ELR (cell line): ENCODE data around the gene HTR1A.

Source experiments
- DNase-seq: peaks from one replicate; pipeline ENCODE4 v3.0.0-alpha.2; 2015; ENCODE audit warnings: low read depth

Gene HTR1A

DNA sequence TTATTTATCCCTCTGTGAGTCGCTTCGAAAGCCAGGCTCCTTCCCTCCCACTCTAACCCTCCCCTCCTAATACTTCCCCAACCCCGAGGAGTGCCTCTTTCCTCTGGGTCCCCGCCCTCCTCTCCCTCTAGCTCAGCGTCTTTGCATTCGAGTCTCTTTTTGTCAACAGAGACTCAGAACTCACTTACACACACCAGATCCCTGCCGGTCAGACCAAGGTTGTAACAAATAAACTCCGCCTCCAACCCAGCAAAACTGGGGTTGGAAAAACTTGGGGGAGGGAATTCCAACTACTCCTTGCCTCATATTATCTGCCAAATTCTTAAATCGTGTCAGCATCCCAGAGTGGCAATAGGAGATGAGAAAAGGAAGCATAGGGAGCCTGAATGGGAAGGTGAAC lies at the start of gene HTR1A:
Gene HTR1A (minus strand): TSS at position 167 of the 400 bp plus-strand sequence. CDS start 726 bp downstream, outside the sequence.
- no peak for DNase-seq

DNA sequence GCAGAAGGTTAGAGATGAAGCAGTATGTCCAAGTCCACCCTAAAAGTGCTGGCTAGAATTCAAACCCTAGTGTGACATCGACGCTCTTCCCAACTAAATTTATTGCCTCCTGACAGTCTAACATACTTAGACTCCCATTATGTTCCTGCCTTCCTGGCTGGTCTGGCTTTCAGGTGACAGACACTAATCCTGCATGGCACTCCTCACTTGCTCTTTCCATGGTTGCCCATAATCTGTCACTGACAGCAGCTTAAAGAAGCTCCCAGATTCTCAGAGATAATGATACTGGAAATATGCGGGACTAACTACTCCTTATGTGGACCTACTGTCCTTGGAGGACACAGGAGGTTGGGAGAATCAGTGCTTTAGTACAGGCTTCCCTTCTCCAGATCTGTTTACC lies 41.7 kb upstream of the HTR1A start:
- DNase-seq: no peak

DNA sequence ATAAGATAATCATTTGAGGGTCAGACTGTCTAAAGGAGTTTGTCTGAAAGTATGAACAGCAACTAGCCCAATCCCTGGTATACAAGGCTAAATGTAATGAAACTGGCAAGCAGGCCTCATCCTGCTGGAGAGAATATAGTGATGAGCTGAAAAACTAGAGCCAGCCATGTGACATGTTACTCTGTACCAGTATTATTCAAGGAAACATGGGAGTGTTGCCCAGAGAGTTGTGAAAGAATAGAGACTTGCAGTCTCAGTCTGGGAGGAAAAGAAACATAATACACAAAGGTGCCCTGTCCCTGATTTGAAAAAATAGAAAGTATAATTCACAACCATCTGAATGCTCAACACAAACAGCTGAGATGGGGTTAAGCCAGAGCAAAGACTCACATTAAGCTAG lies 37.9 kb upstream of the HTR1A start:
- DNase-seq: no peak

DNA sequence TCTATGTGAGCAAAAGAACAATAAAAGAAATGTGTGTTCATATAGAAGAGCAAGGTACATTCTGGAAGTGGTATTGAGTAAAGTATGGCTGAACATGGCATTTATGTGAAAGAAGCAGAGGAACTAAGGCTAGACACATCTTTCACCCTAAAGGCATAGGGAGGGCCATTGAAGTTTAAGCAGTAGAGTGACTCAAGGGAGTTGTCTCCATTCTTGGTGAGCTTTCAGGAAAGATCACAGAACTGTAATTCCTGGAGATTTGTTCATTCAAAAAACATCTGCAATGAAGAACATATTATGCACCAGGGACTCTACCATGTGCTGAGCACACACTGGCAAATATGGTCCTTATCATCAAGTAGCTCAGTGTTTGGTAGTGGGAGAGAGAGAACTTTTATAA lies 24.8 kb upstream of the HTR1A start:
- DNase-seq: no peak

DNA sequence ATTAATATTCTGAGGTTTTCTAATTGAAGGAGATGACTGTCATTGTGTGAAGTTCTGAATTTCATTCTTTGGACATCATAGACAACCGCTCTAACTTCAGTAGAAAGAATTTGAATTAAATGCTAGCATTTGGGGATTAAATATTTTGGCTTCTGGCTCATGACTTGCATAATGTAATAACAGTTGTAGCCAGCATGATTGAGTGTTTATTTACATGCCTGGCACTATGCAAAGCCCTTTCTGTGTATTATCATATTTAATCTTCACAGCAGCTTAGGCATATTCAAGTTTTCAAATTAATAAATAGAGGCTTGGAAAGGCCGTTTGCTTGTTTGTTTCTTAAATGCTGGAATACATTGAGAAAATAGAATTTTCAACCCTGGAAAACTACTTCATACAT lies 19.6 kb upstream of the HTR1A start:
- DNase-seq: no peak

DNA sequence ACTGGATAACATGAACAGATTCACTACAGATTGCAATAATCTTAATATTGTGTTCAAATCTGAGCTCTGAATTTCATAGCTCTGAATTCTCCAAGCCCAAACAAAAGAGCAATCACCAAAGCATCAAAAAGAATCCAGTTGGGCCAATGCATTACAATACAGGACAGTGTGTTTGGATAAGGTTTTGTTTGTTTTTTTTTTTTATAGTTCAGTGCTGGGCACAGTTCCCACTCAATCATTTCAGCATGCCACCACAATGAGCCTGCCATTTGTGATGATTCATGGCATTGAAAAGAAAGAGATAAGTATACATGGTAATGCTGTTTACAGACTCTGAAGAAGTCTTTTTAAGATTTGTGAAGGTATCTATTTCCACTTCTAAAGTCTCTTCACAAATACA lies 1.7 kb upstream of the HTR1A start:
- DNase-seq: no peak

DNA sequence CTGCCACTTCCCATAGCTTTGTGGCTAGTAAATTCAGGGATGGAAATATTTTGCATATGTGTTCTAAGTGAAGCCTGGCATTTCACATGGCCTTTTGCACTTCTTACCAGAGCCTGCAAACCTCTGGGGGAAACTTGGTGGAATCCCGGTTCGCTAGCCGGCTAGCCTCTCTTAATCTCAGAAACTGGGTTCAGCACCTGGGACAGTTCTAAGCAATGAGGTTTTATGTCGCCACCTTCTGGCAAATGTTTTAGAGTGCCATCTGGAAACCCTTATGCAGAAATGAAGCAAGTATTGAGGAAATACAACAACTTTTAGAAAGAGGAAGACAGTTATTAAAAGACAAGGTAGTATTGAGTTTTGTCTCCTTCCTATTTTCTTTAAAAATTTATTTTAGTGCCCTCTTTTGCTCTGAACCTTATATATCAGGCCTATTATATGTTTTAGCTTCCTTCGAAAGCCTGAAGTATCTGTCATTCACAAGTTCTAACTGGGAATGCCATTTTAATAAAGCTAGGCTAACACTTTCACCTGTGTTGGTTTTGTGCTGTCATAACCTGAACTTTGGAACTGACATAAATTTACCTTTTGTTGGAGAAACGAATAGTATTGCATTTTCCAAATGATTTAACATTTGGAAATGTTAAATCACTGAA lies 963 bp upstream of the HTR1A start:
- peak; percentile 68 for DNase-seq

DNA sequence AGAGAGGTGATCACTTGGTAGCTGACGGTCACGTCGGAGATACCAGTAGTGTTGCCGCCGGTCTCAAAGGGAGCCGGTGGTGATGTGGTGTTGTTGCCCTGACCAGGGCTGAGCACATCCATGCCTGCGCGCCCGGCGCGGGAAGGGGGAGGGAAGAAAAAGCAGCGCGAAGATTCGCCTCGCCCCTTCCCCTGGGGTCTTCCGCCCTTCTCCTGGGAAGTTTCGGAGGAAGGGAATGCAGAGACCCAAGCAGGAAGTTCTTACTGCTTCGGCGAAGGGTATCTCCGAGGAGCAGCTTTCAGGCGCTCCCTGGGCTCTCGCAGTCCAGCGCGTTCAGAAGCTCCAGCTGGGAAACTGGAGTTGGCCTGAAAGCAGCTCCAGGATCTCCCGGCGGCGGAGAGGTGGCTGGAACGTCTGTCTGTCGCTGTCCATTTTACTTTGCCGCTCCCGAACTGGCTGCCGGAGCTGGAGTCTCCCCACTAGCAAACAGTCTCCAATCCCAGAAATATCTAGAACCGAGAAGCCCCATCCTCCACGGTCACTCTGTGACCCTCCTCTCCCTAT lies 565 bp downstream of the HTR1A start:
- DNase-seq: no peak

DNA sequence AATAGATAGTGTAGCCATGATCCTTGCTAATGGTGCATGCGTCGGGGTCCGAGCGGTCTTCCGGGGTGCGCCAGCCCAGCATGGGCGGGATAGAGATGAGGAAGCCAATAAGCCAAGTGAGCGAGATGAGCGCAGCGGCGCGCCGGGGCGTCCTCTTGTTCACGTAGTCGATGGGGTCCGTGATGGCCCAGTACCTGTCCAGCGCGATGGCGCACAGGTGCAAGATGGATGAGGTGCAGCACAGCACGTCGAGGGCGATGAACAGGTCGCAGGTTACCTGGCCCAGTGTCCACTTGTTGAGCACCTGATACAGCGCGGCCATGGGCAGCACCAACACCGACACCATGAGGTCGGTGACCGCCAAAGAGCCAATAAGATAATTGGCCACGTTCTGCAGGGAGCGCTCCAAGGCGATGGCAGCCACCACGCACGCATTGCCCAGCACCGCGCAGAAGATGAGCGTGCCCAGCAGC lies 1.1 kb downstream of the HTR1A start:
- DNase-seq: no peak

DNA sequence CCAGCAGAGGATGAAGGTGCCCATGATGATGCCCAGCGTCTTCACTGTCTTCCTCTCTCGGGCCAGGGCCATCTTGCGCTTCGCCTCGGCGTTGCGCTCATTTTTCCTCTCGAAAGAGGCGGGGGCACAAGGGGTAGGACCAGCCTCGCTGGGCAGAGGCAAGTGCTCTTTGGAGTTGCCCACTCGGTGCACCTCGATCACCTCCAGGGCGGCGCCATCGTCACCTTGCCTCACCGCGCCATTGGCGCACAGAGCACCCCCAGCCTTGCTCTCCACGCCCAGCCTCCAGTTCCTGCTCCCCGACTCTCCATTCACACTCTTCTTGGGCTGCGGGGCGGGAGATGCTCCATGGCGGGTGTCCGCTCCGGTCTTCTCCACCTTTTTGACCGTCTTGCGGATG lies 1.6 kb downstream of the HTR1A start:
- DNase-seq: no peak

DNA sequence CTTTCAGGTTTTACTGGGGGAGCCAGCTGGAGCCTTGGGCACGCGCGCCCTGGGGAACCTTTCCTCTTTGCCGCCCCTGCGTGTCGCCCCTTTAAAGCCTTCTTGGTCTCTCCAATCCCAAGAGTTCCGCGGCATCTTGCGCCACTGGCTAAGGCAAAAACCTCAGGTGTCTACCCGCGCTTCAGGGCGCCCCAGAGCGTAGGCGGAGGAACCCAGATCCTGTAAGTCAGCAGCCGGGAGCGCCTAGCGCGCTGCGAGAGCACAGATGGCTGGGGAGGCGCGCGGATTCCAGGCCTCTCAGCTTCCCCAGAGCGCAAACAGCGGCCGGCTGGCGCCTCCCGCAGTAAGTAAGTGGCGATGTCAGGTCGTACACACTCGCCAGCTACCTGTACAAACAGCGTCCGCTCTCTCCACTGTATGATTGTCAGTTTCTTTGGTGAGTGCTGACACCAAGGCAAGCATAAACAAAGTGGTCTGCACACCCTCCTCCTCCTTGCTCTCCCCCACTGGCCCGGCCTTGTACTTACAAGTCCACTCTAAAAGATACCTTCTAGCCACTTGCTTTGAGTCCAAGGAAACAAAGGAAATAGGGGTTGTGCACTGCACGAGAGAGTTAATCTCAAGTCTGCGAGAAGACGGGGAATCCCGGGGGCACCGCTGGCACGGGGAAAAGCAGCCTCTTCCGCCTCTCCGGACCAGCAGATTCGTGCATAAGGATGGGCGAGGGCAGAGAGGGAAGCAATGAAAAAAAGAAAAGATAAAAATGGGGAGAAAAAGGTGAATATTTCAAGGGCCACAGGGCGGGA lies 2.9 kb downstream of the HTR1A start:
- DNase-seq: no peak

DNA sequence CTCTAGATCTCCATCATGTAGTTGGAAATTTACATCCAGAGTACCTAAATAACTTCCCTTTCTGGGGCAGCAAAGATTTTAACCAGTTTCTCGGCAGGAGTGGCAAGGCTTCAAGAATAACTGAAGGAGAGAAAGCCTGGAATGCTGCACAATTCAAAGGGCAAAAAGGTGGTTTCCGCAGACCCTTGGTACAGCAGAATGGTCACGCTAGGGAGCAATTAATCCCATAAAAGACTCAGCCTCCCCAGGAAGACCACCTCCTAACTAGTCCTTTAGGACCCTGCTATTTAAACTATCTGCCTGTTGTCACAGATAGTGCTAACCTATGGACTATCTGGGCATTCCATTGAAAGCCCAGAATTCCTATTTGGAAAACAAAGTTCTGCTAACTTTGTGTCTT lies 3.6 kb downstream of the HTR1A start:
- DNase-seq: no peak

DNA sequence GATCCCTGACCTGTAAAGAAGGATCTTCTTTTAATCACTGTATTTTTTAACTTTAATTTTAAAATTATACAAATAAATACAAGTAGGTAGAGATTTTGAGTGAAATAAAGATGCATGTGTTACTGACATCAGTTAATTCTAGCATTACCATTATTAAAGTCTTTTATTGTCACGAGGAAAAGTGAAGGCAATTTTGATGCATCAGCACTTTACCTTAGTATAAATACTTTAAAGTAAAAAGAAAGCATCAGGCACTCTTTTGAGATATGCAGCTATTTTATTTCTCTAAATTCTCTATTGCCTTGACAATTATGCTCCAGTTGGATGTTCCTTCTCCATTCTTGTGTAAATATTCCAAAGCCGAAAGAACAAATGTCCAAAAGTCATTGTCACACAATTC lies 4.6 kb downstream of the HTR1A start:
- DNase-seq: no peak

DNA sequence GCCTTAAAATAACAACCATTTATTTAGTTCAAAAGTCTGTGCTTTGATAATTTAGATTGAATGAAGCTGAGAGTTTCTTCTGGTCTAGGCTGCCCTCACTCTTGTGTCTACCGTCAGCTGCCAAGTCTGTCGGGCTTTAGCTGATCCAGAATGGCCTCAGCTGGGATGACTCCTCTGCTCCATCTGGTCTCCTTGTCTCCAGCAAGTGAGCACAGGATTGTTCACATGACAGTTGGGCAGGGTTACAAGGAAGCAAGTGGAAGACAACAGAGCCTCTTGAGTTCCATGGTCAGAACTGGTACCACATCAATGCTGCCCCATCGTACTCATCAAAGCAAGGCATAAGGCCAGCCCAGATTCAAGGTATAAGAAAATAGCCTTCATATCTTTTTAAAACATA lies 9.0 kb downstream of the HTR1A start:
- DNase-seq: no peak

DNA sequence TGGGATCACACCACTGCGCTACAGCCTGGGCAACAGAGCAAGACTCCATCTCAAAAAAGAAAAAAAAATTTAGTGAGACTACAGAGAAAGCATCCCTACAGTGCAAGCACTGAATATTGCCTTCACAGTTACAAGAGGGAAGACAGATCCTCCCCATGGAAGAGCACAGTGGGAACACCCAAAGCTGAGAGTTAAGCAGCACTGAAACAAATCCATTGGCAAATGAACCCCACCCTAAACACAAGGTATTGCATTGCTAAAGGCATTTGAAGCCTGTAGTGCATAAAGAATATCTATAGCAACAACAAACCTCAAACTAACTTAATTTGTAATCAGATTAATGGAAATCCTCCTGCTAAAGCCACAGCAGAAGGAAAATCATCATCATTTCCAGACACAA lies 27.1 kb downstream of the HTR1A start:
- DNase-seq: no peak

DNA sequence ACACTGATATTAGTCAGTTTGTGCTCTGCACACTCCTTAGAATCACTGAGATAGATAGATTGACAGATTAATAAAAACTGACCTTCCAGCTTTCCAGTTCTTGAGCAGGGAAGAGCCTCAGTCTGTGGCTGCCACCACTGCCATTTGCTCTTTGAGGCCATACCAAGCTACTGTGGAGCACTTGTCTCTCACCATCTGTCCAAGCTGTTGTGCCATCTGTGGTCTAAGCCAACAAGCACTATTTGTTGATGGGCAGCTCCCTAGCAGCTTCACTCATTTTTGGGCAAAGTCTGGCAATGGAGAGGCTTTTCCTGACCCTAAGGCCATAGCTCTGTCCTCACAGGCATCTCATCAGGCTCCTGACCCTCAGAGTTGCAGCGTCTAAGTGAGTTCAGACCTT lies 30.4 kb downstream of the HTR1A start:
- no peak for DNase-seq

DNA sequence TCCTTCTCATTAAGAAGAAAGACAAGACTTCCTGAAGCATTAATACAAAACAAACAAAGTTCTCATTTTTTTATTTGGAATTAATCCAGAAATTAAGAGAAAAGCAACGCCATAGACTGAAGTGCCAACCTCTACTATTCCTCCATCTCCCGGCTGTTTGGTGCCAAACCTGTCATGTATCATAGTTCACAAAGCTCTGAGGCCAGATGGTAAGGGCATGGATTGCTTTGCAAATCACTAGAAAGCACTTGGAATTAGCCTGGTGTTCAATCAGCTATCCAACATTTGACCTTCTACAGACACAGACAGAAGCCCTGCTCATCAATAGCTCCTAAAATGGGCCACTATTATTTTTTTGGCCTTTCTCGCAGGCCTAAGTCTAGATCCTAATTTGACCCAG lies 33.8 kb downstream of the HTR1A start:
- no peak for DNase-seq

DNA sequence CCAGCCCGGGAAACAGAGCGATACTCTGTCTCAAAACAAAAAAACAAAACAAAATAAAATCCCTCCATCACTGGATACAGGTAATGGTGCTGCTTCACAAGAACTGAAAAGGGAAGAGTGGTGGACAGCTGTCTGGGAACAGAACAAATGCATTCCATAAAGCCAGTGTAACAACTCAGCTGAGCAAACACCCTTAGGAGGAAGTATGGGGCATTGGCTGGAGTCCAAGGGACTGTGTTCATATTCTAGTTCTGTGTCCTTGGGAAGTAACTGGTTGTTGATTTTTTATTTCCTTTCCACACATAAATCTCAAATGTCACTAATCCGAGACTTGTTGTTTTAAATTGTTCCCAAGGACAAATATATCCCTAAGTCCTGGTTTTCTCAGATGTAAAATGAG lies 38.3 kb downstream of the HTR1A start:
- no peak for DNase-seq

DNA sequence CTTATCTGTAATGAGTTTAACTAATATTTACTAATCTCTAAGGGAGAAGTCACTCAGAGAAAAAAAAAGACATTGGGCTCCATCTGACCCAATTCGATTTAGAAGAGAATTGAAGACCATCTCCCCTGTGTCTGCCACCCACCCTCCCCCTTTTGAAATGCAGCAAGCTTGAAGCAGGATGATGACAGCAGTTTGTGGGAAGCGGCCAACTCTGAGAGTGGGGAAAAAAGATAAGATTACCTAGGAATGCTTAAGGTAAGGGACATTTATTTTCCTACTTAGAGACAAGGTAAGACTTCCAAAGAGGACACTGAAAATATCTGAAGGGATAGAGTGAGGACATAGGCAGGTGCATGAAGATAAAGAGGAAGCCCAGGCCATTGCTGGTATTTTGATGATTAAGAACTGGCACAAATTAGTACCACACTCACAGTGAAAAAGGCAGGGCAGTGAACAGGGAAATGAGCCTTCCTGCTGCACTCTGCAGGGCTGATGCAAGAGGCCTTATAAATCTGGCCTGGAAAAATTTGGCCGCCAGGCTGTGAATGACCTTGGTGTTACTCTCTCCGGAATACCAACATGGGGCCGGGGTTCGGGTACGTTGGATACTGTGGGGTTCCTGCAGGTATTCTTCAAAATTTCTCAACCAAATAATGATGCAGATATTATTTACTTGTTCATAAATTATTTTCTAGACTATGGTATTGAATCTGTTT lies 42.3 kb downstream of the HTR1A start:
- no peak for DNase-seq

DNA sequence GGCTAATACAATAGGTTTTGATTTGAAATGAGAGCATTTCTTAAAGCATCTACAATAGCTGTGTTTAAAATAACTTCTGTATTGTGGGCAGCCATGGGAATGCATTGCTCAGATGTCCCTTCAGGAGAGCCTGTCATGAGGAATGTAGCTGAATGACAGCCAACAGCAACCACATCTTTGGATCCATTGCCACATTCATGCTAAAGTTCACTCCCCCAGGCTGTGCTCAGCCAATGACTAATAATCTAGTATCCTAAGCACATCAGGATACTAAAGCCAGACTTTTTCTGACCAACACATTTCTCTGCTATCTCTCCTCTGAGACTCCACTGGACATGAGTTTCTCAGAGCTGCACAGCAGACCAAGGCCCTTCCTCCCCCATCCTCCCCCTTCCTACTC lies 45.5 kb downstream of the HTR1A start:
- DNase-seq: peak; percentile 14

DNA sequence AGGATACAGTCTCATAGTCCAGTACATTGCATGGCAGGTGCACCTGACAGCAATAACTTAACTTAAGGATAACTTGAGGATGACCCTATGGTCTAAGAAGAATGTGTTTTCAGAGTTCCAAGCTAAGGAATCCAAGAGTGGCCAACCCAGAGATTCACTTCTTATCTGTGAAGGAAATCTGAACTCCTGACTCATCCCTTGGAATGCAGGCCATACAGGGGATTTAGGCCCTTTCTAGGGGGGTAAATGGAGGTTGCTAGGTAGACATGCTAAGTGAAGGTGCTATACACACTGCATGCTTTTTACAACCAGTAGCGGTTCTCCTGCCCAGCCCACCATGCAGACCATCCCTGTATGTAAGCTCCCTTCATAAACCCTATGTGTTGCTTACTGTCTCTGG lies 50.4 kb downstream of the HTR1A start:
- no peak for DNase-seq
